HepG2 (cell line): Measurements from ENCODE around the gene KDM2B. TPM values are rescaled to one million over a fixed set of nuclear protein-coding genes. Genes with fewer than 3 reads are reported as not detected.
A peak's percentile ranks its signal among the peaks of the same experiment; 100 is the strongest.

ENCODE experiments used
- GATAD2A ChIP-seq: IDR thresholded peaks from 2 replicates; pipeline ENCODE4 v1.6.1; 2016
- GFI1 ChIP-seq: sonication (generic); formaldehyde crosslinking; IDR thresholded peaks from 2 replicates; pipeline ENCODE4 v1.5.0; 2020; ENCODE audit warnings: missing genetic modification reagents, mild to moderate bottlenecking, borderline replicate concordance
- GZF1 ChIP-seq: sonication (generic); formaldehyde crosslinking; IDR thresholded peaks from 2 replicates; pipeline ENCODE4 v1.5.1; 2020; ENCODE audit warnings: mild to moderate bottlenecking, missing genetic modification reagents
- HNF4A ChIP-seq: sonication (generic); formaldehyde crosslinking; IDR thresholded peaks from 2 replicates; pipeline ENCODE4 v1.4.0; 2020; ENCODE audit warnings: missing genetic modification reagents
- HNF4G ChIP-seq, 2 experiments: sonication (generic) in 1 of 2; formaldehyde crosslinking in 1 of 2; IDR thresholded peaks; 2 replicates each; pipeline versions ENCODE4 v1.4.0 to v1.6.1; 2011 to 2020; ENCODE audit warnings: borderline replicate concordance in 2 of 2, low read depth in 2 of 2, mild to moderate bottlenecking in 2 of 2, low read length in 1 of 2, missing genetic modification reagents in 1 of 2, moderate library complexity in 1 of 2
- KDM6A ChIP-seq: IDR thresholded peaks from 2 replicates; pipeline ENCODE4 v1.6.1; 2016; ENCODE audit warnings: low read depth
- MEIS2 ChIP-seq: sonication (generic); formaldehyde crosslinking; IDR thresholded peaks from 2 replicates; pipeline ENCODE4 v1.9.0; 2021; ENCODE audit warnings: mild to moderate bottlenecking, missing genetic modification reagents
- NR2C2 ChIP-seq: sonication (generic); formaldehyde crosslinking; IDR thresholded peaks from 2 replicates; pipeline ENCODE4 v1.4.0; 2020; ENCODE audit warnings: missing genetic modification reagents, mild to moderate bottlenecking, moderate library complexity, borderline replicate concordance
- NR2F2 ChIP-seq: IDR thresholded peaks from 2 replicates; pipeline ENCODE4 v1.6.1; 2012; ENCODE audit warnings: low read depth, inconsistent platforms, borderline replicate concordance
- SAP130 ChIP-seq: IDR thresholded peaks from 2 replicates; pipeline ENCODE4 v1.6.1; 2016; ENCODE audit warnings: low read depth
- SIX1 ChIP-seq: sonication (generic); formaldehyde crosslinking; IDR thresholded peaks from 2 replicates; pipeline ENCODE4 v1.4.0; 2020; ENCODE audit warnings: missing genetic modification reagents, borderline replicate concordance
- SP5 ChIP-seq: IDR thresholded peaks from 2 replicates; pipeline ENCODE4 v1.6.1; 2016; ENCODE audit warnings: low read depth, borderline replicate concordance
- THYN1 ChIP-seq: sonication (generic); formaldehyde crosslinking; IDR thresholded peaks from 2 replicates; pipeline ENCODE4 v1.8.1; 2023; ENCODE audit warnings: low read depth, mild to moderate bottlenecking, moderate library complexity, missing genetic modification reagents, borderline replicate concordance
- ZBTB7B ChIP-seq: sonication (generic); formaldehyde crosslinking; IDR thresholded peaks from 2 replicates; pipeline ENCODE4 v1.4.0; 2020; ENCODE audit warnings: missing genetic modification reagents
- ZFP41 ChIP-seq: sonication (generic); formaldehyde crosslinking; IDR thresholded peaks from 2 replicates; pipeline ENCODE4 v1.4.0; 2020; ENCODE audit warnings: mild to moderate bottlenecking, missing genetic modification reagents, borderline replicate concordance
- ZNF224 ChIP-seq: sonication (generic); formaldehyde crosslinking; IDR thresholded peaks from 2 replicates; pipeline ENCODE4 v1.5.0; 2020; ENCODE audit warnings: mild to moderate bottlenecking, missing genetic modification reagents
- ZNF598 ChIP-seq: sonication (generic); formaldehyde crosslinking; IDR thresholded peaks from 2 replicates; pipeline ENCODE4 v1.5.1; 2020; ENCODE audit warnings: mild to moderate bottlenecking, missing genetic modification reagents, borderline replicate concordance
- polyA plus RNA-seq, 8 experiments: library from polyadenylated mRNA; depleted of rRNA in 3 of 8; stranded (reverse) in 7 of 8; unstranded in 1 of 8; fragments of >200 nt; fragmentation: Illumina TruSeq in 4 of 8; extraction: Trizol in 4 of 8; gene quantifications; 2 replicates each; pipeline versions ENCODE4 v1.2.1 to v1.2.3, GENCODE V29; 2011 to 2016; ENCODE audit warnings: low read depth in 4 of 8, missing spikeins in 1 of 8, mixed read lengths in 1 of 8; ENCODE audit not compliant: insufficient read depth in 1 of 8
- total RNA-seq, 5 experiments: library from RNA; depleted of rRNA; stranded (reverse); fragments of >200 nt; fragmentation: Illumina TruSeq; extraction: Trizol; gene quantifications; 2 replicates each; pipeline ENCODE4 v1.2.3, GENCODE V29; 2016; ENCODE audit warnings: low read depth in 1 of 5
- TF ChIP-seq, protein P1 (sequence below): sonication (generic); formaldehyde crosslinking; IDR thresholded peaks from 2 replicates; pipeline ENCODE4 v1.4.0; 2020; ENCODE audit warnings: missing genetic modification reagents
- TF ChIP-seq, protein P2 (sequence below): IDR thresholded peaks from 2 replicates; pipeline ENCODE4 v1.6.1; 2016; ENCODE audit warnings: control low read depth
- TF ChIP-seq, protein P3 (sequence below): sonication (generic); formaldehyde crosslinking; IDR thresholded peaks from 2 replicates; pipeline ENCODE4 v1.8.0; 2022; ENCODE audit warnings: mild to moderate bottlenecking, missing genetic modification reagents, borderline replicate concordance
- TF ChIP-seq, protein P4 (sequence below): sonication (generic); formaldehyde crosslinking; IDR thresholded peaks from 2 replicates; pipeline ENCODE4 v1.5.0; 2020; ENCODE audit warnings: mild to moderate bottlenecking, missing genetic modification reagents, borderline replicate concordance

KDM2B gene
- total and polyA plus RNA-seq, 2 of the 13 experiments (the other 11 are each of a cell fraction or from before 2014, with no cell fraction given), result 17.5 to 26.1 TPM

DNA sequence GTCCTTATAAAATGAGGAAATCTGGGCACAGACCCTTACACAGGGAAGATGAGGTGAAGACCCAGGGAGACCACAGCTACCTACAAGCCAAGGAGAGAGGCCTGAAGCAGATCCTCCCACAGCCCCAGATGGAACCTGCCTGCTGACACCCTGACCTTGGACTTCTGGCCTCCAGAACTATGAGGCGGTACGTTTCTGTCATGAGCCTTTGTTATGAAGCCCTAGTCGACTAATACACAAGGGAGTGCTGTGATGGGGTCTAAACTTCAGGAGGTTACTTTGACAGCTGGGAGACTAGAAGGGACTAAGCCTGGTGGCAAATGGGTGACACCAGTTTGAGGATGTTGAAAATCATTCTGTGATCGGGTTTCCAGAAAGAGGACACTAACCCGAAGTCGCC is 95.9 kb downstream of the KDM2B start (continued):
- TF ChIP-seq, protein P1, sequence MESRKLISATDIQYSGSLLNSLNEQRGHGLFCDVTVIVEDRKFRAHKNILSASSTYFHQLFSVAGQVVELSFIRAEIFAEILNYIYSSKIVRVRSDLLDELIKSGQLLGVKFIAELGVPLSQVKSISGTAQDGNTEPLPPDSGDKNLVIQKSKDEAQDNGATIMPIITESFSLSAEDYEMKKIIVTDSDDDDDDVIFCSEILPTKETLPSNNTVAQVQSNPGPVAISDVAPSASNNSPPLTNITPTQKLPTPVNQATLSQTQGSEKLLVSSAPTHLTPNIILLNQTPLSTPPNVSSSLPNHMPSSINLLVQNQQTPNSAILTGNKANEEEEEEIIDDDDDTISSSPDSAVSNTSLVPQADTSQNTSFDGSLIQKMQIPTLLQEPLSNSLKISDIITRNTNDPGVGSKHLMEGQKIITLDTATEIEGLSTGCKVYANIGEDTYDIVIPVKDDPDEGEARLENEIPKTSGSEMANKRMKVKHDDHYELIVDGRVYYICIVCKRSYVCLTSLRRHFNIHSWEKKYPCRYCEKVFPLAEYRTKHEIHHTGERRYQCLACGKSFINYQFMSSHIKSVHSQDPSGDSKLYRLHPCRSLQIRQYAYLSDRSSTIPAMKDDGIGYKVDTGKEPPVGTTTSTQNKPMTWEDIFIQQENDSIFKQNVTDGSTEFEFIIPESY (CRISPR knock-in tag), result peak; percentile 24; the same call in 1 of the 2 replicates
- TF ChIP-seq, protein P2, sequence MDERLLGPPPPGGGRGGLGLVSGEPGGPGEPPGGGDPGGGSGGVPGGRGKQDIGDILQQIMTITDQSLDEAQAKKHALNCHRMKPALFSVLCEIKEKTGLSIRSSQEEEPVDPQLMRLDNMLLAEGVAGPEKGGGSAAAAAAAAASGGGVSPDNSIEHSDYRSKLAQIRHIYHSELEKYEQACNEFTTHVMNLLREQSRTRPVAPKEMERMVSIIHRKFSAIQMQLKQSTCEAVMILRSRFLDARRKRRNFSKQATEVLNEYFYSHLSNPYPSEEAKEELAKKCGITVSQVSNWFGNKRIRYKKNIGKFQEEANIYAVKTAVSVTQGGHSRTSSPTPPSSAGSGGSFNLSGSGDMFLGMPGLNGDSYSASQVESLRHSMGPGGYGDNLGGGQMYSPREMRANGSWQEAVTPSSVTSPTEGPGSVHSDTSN, result no peak
- TF ChIP-seq NR2C2 (CRISPR knock-in tag) (0 out of 2 replicates have a peak, but pooled peaks have one; percentile 21), GZF1 (CRISPR knock-in tag) (no peak), SIX1 (0 out of 2 replicates have a peak, but pooled peaks have one; percentile 13), HNF4A (peak; percentile 91), SAP130 (CRISPR knock-in tag) (peak; percentile 64), GATAD2A (peak; percentile 74), NR2F2 (0 out of 2 replicates have a peak, but pooled peaks have one; percentile 23), ZNF224 (CRISPR knock-in tag) (no peak), ZBTB7B (CRISPR knock-in tag) (peak; percentile 59; the same call in 1 of the 2 replicates), HNF4G (IDR thresholded peaks at IDR 0.05; ENCODE audit: borderline replicate concordance, low read depth, low read length) (peak; percentile 51; the same call in 1 of the 2 replicates), HNF4G (CRISPR knock-in tag; IDR thresholded peaks at IDR 0.05; ENCODE audit: borderline replicate concordance, low read depth) (no peak), GFI1 (CRISPR knock-in tag) (0 out of 2 replicates have a peak, but pooled peaks have one; percentile 20), SP5 (CRISPR knock-in tag) (0 out of 2 replicates have a peak, but pooled peaks have one; percentile 44), THYN1 (CRISPR knock-in tag) (no peak), ZNF598 (no peak), KDM6A (CRISPR knock-in tag) (0 out of 2 replicates have a peak, but pooled peaks have one; percentile 28), MEIS2 (CRISPR knock-in tag) (0 out of 2 replicates have a peak, but pooled peaks have one; percentile 56), ZFP41 (no peak)
- TF ChIP-seq, protein P3, sequence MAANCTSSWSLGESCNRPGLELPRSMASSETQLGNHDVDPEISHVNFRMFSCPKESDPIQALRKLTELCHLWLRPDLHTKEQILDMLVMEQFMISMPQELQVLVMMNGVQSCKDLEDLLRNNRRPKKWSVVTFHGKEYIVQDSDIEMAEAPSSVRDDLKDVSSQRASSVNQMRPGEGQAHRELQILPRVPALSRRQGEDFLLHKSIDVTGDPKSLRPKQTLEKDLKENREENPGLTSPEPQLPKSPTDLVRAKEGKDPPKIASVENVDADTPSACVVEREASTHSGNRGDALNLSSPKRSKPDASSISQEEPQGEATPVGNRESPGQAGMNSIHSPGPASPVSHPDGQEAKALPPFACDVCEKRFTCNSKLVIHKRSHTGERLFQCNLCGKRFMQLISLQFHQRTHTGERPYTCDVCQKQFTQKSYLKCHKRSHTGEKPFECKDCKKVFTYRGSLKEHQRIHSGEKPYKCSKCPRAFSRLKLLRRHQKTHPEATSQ, result no peak
- TF ChIP-seq, protein P4, sequence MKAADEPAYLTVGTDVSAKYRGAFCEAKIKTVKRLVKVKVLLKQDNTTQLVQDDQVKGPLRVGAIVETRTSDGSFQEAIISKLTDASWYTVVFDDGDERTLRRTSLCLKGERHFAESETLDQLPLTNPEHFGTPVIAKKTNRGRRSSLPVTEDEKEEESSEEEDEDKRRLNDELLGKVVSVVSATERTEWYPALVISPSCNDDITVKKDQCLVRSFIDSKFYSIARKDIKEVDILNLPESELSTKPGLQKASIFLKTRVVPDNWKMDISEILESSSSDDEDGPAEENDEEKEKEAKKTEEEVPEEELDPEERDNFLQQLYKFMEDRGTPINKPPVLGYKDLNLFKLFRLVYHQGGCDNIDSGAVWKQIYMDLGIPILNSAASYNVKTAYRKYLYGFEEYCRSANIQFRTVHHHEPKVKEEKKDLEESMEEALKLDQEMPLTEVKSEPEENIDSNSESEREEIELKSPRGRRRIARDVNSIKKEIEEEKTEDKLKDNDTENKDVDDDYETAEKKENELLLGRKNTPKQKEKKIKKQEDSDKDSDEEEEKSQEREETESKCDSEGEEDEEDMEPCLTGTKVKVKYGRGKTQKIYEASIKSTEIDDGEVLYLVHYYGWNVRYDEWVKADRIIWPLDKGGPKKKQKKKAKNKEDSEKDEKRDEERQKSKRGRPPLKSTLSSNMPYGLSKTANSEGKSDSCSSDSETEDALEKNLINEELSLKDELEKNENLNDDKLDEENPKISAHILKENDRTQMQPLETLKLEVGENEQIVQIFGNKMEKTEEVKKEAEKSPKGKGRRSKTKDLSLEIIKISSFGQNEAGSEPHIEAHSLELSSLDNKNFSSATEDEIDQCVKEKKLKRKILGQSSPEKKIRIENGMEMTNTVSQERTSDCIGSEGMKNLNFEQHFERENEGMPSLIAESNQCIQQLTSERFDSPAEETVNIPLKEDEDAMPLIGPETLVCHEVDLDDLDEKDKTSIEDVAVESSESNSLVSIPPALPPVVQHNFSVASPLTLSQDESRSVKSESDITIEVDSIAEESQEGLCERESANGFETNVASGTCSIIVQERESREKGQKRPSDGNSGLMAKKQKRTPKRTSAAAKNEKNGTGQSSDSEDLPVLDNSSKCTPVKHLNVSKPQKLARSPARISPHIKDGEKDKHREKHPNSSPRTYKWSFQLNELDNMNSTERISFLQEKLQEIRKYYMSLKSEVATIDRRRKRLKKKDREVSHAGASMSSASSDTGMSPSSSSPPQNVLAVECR (CRISPR knock-in tag), result peak; percentile 42; the same call in 1 of the 2 replicates
